ENCODE results near the gene MMP28.

The MMP28 gene

DNA sequence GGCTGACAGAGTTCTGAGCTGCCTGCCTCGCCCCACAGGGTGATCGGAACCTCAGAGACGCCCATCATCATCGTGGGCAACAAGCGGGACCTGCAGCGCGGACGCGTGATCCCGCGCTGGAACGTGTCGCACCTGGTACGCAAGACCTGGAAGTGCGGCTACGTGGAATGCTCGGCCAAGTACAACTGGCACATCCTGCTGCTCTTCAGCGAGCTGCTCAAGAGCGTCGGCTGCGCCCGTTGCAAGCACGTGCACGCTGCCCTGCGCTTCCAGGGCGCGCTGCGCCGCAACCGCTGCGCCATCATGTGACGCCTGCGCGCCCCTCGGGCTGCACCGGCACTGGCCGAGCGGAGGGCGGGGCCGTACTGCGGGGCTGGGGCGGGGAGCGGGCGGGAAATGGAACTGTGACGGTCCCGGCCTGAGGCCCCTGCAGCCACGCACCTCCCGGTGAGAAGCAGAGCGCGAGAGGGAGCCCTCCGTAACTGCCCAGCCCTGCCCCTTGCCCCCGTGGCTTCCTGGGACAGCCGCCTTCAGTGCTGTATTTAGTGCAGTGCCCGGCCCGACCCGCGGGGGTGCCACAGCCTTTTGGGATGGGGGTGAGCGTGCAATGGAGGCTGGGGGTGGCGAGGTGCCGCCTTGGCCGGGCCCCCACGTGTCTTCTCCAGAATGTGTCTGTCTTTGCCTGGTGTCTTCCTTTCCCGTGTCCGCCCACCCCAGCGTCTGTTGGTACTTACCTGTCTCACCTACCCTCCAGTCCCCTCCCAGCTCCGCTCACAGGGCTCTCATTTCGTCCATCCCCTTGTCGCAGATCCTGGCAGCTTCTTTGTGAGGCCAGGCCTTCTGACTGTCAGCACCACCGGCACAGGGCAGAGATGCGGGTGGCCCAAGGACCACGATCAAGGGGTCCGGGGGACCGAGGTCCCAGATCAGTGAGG lies 54.2 kb downstream of the MMP28 start:
- DNase-seq (ENCODE audit: low read depth), result no peak
- H3K4me3 ChIP-seq (ENCODE audit: control insufficient read depth, low read depth, low read length), result no peak overlapping the region
- TF ChIP-seq, protein P1, sequence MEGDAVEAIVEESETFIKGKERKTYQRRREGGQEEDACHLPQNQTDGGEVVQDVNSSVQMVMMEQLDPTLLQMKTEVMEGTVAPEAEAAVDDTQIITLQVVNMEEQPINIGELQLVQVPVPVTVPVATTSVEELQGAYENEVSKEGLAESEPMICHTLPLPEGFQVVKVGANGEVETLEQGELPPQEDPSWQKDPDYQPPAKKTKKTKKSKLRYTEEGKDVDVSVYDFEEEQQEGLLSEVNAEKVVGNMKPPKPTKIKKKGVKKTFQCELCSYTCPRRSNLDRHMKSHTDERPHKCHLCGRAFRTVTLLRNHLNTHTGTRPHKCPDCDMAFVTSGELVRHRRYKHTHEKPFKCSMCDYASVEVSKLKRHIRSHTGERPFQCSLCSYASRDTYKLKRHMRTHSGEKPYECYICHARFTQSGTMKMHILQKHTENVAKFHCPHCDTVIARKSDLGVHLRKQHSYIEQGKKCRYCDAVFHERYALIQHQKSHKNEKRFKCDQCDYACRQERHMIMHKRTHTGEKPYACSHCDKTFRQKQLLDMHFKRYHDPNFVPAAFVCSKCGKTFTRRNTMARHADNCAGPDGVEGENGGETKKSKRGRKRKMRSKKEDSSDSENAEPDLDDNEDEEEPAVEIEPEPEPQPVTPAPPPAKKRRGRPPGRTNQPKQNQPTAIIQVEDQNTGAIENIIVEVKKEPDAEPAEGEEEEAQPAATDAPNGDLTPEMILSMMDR (conservative IDR thresholded peaks at IDR 0.05; ENCODE audit: control insufficient read depth, insufficient read depth, low read depth, low read length), result no peak

DNA sequence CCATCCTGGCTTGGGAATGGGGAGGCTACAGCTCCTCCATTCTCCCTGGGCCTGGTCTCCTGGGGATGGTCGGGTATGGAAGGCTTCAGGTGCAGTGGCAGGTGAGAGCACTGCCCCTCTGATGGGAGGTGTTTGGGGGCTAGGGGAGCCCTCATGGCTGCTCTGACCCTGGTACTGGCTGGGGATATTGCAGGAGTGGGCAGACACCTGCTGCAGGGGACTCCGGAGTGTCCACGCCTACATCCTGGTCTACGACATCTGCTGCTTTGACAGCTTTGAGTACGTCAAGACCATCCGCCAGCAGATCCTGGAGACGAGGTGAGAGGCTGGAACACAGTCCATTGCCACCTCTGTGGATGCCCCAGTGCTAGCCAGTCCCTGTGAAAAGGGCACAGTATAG lies 55.2 kb downstream of the MMP28 start:
- no peak for DNase-seq (ENCODE audit: low read depth)
- TF ChIP-seq, protein P1 (conservative IDR thresholded peaks at IDR 0.05; ENCODE audit: control insufficient read depth, insufficient read depth, low read depth, low read length), result no peak
- no peak overlapping the region for H3K4me3 ChIP-seq (ENCODE audit: control insufficient read depth, low read depth, low read length)

DNA sequence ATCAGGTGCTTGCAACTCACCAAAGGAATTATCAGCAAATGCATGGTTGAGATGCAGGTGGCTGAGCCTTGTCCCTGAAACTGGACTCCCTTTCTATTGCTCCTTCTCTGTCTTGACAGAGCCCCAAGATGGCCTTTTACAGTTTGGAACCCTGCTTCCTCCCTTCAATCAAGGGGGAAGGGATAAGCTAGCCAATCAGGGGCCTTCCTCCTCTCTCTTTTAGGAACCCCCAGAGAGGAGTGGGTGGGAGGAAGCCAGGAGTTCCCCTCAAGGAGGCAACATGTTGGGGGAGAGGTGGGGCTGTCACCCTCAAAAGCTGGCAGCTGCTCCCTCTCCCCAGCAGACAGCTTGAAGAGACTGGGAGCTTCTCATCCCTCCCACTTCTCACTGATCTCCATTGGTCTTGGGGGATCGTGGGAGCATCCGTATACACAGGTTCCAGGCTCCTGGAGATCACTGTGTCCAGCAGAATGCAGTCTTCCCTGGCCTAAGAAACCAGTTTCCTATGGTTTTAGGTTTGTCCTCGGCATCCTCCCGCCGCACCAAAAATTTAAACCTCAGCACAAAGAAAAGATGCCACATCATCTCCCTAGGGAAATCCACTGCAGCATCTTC lies 56.8 kb downstream of the MMP28 start:
- TF ChIP-seq, protein P1 (conservative IDR thresholded peaks at IDR 0.05; ENCODE audit: control insufficient read depth, insufficient read depth, low read depth, low read length), result no peak
- DNase-seq (ENCODE audit: low read depth), result no peak
- H3K4me3 ChIP-seq (ENCODE audit: control insufficient read depth, low read depth, low read length), result no peak overlapping the region

DNA sequence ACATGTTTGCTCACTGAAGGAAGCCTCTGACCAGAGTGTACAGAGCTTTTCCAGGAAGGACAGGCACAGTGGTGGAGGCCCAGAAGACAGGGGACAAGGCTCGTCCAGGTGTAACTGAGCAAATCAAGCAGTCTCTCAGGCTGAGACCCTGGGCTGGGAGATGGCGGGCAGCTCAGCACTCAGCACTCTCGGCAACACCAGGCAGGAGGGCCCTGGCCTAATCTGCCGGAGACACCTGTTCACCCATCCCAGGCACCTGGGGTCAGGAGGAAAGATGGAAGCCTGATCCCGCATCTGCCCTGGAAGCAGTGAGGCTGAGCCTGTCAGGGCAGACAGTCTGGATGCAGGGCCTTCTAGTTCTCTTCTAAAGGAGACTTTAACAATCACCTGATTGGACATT lies 59.2 kb downstream of the MMP28 start:
- TF ChIP-seq, protein P1 (conservative IDR thresholded peaks at IDR 0.05; ENCODE audit: control insufficient read depth, insufficient read depth, low read depth, low read length), result no peak
- no peak overlapping the region for H3K4me3 ChIP-seq (ENCODE audit: control insufficient read depth, low read depth, low read length)
- no peak for DNase-seq (ENCODE audit: low read depth)

DNA sequence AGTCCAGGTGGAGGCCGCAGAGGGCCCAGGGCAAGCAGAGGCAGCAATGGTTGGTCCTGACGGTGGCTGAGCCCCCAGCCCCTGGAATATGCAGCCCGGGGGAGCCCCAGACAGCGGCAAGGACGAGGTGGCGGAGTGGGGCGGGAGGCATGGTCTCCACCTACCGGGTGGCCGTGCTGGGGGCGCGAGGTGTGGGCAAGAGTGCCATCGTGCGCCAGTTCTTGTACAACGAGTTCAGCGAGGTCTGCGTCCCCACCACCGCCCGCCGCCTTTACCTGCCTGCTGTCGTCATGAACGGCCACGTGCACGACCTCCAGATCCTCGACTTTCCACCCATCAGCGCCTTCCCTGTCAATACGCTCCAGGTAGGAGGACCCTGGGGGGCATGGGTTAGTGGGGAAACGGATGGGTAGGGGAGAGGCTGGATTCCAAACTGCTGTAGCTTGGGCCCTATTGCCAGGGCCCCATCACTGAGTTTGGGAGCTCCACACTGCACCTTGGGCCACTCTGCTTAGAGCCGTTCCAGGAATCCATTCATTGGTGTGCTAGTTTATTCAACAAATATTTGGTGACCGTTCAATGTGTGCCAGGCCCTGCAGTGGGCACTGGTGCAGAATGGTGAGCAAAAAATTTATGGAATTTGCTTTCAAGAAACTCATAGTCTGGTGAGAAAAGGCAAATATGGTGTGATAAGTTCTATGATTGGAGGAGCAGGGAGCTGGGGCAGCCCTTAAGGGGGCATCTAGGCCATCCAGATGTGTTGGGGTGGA lies 60.2 kb downstream of the MMP28 start:
- no peak for DNase-seq (ENCODE audit: low read depth)
- no peak overlapping the region for H3K4me3 ChIP-seq (ENCODE audit: control insufficient read depth, low read depth, low read length)
- TF ChIP-seq, protein P1 (conservative IDR thresholded peaks at IDR 0.05; ENCODE audit: control insufficient read depth, insufficient read depth, low read depth, low read length), result no peak

DNA sequence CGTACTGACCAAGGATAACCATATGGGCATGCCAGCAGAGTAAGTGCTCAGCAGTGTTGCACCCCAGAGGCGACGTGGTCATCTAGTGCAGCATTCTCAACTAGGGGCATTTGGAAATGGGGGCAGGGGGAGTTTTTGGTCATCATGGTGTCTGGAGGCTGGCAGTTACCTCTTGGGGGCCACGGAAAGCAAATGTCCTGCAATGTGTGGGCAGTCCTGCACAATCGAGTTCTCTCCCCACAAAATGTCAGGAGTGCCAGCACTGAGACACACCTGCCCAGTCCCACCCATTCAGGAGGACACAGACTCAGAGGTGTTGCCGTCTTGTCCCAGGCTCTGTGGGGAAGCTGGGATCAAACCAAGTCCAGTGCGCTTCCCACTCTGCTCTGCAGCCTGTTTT lies 61.0 kb downstream of the MMP28 start:
- no peak for DNase-seq (ENCODE audit: low read depth)
- no peak overlapping the region for H3K4me3 ChIP-seq (ENCODE audit: control insufficient read depth, low read depth, low read length)
- TF ChIP-seq, protein P1 (conservative IDR thresholded peaks at IDR 0.05; ENCODE audit: control insufficient read depth, insufficient read depth, low read depth, low read length), result no peak

Data from fibroblast of mammary gland (primary cell).